Sigmoid colon (tissue), 4 donors: ENCODE measurements around the gene GTPBP8.

ENCODE experiments used
- CTCF ChIP-seq, 4 experiments: fragments of 450-650 bp in 3 of 4; fragments of 200-600 bp in 1 of 4; IDR thresholded peaks; one replicate each; pipeline ENCODE4 v1.5.1; 2016 to 2019; ENCODE audit warnings: antibody characterized with exemption in 4 of 4, mild to moderate bottlenecking in 3 of 4, moderate library complexity in 2 of 4
- EP300 ChIP-seq, 4 donors: sonication (generic); formaldehyde crosslinking; IDR thresholded peaks; one replicate each; pipeline ENCODE4 v1.6.1; 2017; ENCODE audit warnings: antibody characterized with exemption in 4 of 4
- POLR2A ChIP-seq, 2 donors: fragments of 450-650 bp; IDR thresholded peaks; one replicate each; pipeline ENCODE4 v1.6.1; 2016; ENCODE audit warnings: antibody characterized with exemption in 2 of 2, mild to moderate bottlenecking in 2 of 2, moderate library complexity in 2 of 2
- POLR2AphosphoS5 ChIP-seq, 4 donors: sonication (generic); formaldehyde crosslinking; IDR thresholded peaks; one replicate each; pipeline ENCODE4 v1.6.1; 2017; ENCODE audit warnings: antibody characterized with exemption in 4 of 4

- TF ChIP-seq CTCF (IDR thresholded peaks at IDR 0.05), result no peak
- TF ChIP-seq POLR2A (IDR thresholded peaks at IDR 0.05), result no peak
- no peak for TF ChIP-seq EP300 (IDR thresholded peaks at IDR 0.05)
- TF ChIP-seq POLR2AphosphoS5 (IDR thresholded peaks at IDR 0.05), result no peak
Measured at GRCh38 chr3:112963683-112964082, 27.1 kb upstream of the GTPBP8 start.
